RWPE2 (cell line): ENCODE data around the gene TPD52L2.
A peak's percentile ranks its signal among the peaks of the same experiment; 100 is the strongest.
"Not testable (repeated sequence)": the region's sequence is repeated elsewhere in the genome, so short reads cannot be mapped to it uniquely, and the experiment has no call there.

Experiments used
- ATAC-seq: fragments of 200-7000 bp; cut with Tn5 transposase; 3 replicates; pipeline ENCODE4 v1.9.1; 2021; ENCODE audit warnings: low read depth
- DNase-seq: peaks from one replicate; pipeline ENCODE4 v3.0.0-alpha.2; 2020; ENCODE audit warnings: low spot score
- H3K27ac ChIP-seq: fragments of 450-650 bp; 2 replicates; pipeline ENCODE4 v1.5.1; 2017; ENCODE audit warnings: mild to moderate bottlenecking; ENCODE audit not compliant: poor library complexity, severe bottlenecking
- H3K27me3 ChIP-seq: fragments of 250-450 bp; sonication (Bioruptor Pico); 2 replicates; pipeline ENCODE4 v1.5.1; 2021; ENCODE audit warnings: mild to moderate bottlenecking, moderate library complexity; ENCODE audit not compliant: insufficient read depth, poor library complexity, severe bottlenecking
- H3K36me3 ChIP-seq: fragments of 250-450 bp; sonication (Bioruptor Pico); 2 replicates; pipeline ENCODE4 v1.5.1; 2020; ENCODE audit warnings: low read depth, mild to moderate bottlenecking, moderate library complexity
- H3K4me1 ChIP-seq: fragments of 250-450 bp; sonication (Bioruptor Pico); 2 replicates; pipeline ENCODE4 v1.5.1; 2021; ENCODE audit warnings: mild to moderate bottlenecking, moderate library complexity; ENCODE audit not compliant: insufficient read depth, poor library complexity, severe bottlenecking
- H3K4me3 ChIP-seq: fragments of 250-450 bp; sonication (Bioruptor Pico); 2 replicates; pipeline ENCODE4 v1.5.1; 2021; ENCODE audit warnings: mild to moderate bottlenecking, moderate library complexity; ENCODE audit not compliant: severe bottlenecking
- H3K9me3 ChIP-seq: fragments of 250-450 bp; sonication (Bioruptor Pico); 2 replicates; pipeline ENCODE4 v1.5.1; 2021; ENCODE audit warnings: mild to moderate bottlenecking, moderate library complexity; ENCODE audit not compliant: severe bottlenecking
- TF ChIP-seq, protein P1 (sequence below): fragments of 450-650 bp; IDR thresholded peaks from one replicate; pipeline ENCODE4 v1.5.1; 2017; ENCODE audit warnings: mild to moderate bottlenecking, moderate library complexity; ENCODE audit not compliant: poor library complexity, severe bottlenecking

TPD52L2 gene

GRCh38 chr20:63861981-63862901, 2.8 kb upstream of the TPD52L2 start:
- DNase-seq (peak; percentile 91), ATAC-seq (no peak)
- TF ChIP-seq, protein P1, sequence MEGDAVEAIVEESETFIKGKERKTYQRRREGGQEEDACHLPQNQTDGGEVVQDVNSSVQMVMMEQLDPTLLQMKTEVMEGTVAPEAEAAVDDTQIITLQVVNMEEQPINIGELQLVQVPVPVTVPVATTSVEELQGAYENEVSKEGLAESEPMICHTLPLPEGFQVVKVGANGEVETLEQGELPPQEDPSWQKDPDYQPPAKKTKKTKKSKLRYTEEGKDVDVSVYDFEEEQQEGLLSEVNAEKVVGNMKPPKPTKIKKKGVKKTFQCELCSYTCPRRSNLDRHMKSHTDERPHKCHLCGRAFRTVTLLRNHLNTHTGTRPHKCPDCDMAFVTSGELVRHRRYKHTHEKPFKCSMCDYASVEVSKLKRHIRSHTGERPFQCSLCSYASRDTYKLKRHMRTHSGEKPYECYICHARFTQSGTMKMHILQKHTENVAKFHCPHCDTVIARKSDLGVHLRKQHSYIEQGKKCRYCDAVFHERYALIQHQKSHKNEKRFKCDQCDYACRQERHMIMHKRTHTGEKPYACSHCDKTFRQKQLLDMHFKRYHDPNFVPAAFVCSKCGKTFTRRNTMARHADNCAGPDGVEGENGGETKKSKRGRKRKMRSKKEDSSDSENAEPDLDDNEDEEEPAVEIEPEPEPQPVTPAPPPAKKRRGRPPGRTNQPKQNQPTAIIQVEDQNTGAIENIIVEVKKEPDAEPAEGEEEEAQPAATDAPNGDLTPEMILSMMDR: no peak
- Histone ChIP-seq H3K27ac (no peak overlapping the region), H3K9me3 (no peaks in the 10 kb centered on the region), H3K36me3 (peaks cover 20% of the 10 kb centered on the region), H3K4me1 (peaks cover 6% of the 10 kb centered on the region), H3K27me3 (peaks cover 4% of the 10 kb centered on the region), H3K4me3 (no peak overlapping the region)

- Histone ChIP-seq H3K27ac (peak overlapping the region; percentile 87), H3K4me1 (peaks cover 6% of the 10 kb centered on the region), H3K9me3 (no peaks in the 10 kb centered on the region), H3K36me3 (peaks cover 27% of the 10 kb centered on the region), H3K4me3 (peak overlapping the region; percentile 78), H3K27me3 (no peaks in the 10 kb centered on the region)
- DNase-seq: peak; percentile 71
- ATAC-seq: no peak
- TF ChIP-seq, protein P1: no peak
Observed at GRCh38 chr20:63863021-63863797, 1.9 kb upstream of the TPD52L2 start.

DNA sequence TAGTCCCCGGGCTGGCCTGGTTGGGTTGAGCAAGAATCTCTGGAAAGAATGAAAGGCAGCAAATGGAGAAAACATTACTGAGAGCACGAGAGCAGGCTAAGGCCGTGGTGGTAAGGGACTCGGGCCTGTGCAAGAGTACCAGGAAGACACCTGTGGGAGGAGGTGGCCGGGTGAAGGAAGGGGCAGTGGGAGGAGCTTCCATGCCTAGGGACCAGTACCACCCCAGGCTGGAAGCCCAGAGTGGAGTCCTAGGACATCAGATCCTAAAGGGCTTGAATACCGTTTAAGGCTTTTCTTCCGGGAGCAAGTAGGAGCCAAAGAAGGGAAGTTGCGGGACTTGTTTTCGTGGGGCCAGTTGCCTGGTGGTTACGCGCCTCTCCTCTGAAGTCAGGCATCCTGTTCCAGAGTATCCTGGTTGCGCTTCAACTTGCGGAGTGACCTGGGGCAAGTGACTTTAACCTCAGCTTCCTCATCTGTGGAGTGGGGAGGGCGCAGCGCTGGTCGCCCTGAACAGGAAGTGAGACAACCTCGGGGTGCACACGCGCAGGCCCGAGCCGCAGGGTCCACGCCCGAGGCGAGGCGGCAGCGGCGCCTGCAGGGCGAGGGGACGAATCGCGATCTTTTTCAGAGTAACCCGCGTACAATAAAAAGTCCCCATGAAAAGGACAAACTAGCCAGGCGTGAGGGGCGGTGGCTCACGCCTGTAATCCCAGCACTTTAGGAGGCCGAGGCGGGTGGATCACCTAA, 1.1 kb upstream of the TPD52L2 start:
- Histone ChIP-seq H3K27me3 (no peaks in the 10 kb centered on the region), H3K4me3 (peak overlapping the region; percentile 78), H3K9me3 (no peaks in the 10 kb centered on the region), H3K27ac (peak overlapping the region; percentile 87), H3K4me1 (peaks cover 6% of the 10 kb centered on the region), H3K36me3 (peaks cover 35% of the 10 kb centered on the region)
- ATAC-seq (peak; percentile 28), DNase-seq (peak; percentile 91)
- TF ChIP-seq, protein P1: peak; percentile 99

GRCh38 chr20:63864545-63864977, 509 bp upstream of the TPD52L2 start:
- TF ChIP-seq, protein P1: peak; percentile 86
- Histone ChIP-seq H3K9me3 (no peaks in the 10 kb centered on the region), H3K4me1 (peaks cover 6% of the 10 kb centered on the region), H3K27ac (peak overlapping the region; percentile 87), H3K36me3 (peaks cover 41% of the 10 kb centered on the region), H3K27me3 (no peaks in the 10 kb centered on the region), H3K4me3 (peak overlapping the region; percentile 78)
- ATAC-seq (no peak), DNase-seq (peak; percentile 78)

GRCh38 chr20:63867042-63867441, 2.0 kb downstream of the TPD52L2 start:
- DNase-seq, H3K4me3 ChIP-seq, ATAC-seq, H3K4me1 ChIP-seq, H3K9me3 ChIP-seq, H3K27me3 ChIP-seq, H3K27ac ChIP-seq: not testable (repeated sequence)
- H3K36me3 ChIP-seq: peaks cover 64% of the 10 kb centered on the region
